D721Med (cell line): ENCODE measurements around the gene EMC8.

Experiments
- DNase-seq: peaks from one replicate; pipeline ENCODE4 v3.0.0; 2011; ENCODE audit warnings: low spot score; ENCODE audit not compliant: insufficient read length
- FAIRE-seq: peaks from 2 replicates; lab custom pipeline; 2011; peaks lifted over from hg19 to GRCh38; lab: Jason Lieb, UNC
- TF ChIP-seq, protein P1 (sequence below): IDR thresholded peaks from 2 replicates; pipeline ENCODE4 v1.5.1; 2012; ENCODE audit warnings: mild to moderate bottlenecking, control low read depth; ENCODE audit not compliant: insufficient read depth; ENCODE audit errors: missing control alignments

The EMC8 gene

GRCh38 chr16:85828166-85828565 lies 28.8 kb upstream of the EMC8 start:
- TF ChIP-seq, protein P1, sequence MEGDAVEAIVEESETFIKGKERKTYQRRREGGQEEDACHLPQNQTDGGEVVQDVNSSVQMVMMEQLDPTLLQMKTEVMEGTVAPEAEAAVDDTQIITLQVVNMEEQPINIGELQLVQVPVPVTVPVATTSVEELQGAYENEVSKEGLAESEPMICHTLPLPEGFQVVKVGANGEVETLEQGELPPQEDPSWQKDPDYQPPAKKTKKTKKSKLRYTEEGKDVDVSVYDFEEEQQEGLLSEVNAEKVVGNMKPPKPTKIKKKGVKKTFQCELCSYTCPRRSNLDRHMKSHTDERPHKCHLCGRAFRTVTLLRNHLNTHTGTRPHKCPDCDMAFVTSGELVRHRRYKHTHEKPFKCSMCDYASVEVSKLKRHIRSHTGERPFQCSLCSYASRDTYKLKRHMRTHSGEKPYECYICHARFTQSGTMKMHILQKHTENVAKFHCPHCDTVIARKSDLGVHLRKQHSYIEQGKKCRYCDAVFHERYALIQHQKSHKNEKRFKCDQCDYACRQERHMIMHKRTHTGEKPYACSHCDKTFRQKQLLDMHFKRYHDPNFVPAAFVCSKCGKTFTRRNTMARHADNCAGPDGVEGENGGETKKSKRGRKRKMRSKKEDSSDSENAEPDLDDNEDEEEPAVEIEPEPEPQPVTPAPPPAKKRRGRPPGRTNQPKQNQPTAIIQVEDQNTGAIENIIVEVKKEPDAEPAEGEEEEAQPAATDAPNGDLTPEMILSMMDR: no peak
- DNase-seq (no peak), FAIRE-seq (no peak)

DNA sequence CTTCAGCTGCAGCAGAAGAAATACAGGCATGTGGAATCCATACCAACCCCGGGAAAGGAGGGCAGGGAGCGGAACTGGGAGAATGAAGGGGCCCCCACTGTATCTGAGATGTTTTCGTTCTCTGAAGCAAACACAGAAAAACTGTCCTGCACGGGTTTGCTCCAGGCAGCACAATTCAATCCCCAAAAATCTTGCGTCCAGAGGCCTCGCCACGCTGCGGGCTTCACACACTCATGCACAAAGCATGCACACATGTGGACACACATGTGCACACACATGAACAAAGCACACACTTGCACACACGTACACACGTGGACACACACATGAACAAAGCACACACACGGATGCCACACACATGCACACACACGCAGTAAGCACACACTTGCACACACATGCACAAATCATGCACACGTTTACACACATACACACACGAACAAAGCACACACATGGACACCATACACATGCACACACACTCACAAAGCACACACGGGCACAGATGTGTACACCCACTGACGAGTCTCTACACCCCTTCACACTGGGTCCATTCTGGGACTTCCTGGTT lies 27.4 kb upstream of the EMC8 start:
- DNase-seq (no peak), FAIRE-seq (no peak)
- TF ChIP-seq, protein P1: no peak

GRCh38 chr16:85825326-85825725 lies 26.0 kb upstream of the EMC8 start:
- TF ChIP-seq, protein P1: no peak
- FAIRE-seq: no peak
- no peak for DNase-seq

DNA sequence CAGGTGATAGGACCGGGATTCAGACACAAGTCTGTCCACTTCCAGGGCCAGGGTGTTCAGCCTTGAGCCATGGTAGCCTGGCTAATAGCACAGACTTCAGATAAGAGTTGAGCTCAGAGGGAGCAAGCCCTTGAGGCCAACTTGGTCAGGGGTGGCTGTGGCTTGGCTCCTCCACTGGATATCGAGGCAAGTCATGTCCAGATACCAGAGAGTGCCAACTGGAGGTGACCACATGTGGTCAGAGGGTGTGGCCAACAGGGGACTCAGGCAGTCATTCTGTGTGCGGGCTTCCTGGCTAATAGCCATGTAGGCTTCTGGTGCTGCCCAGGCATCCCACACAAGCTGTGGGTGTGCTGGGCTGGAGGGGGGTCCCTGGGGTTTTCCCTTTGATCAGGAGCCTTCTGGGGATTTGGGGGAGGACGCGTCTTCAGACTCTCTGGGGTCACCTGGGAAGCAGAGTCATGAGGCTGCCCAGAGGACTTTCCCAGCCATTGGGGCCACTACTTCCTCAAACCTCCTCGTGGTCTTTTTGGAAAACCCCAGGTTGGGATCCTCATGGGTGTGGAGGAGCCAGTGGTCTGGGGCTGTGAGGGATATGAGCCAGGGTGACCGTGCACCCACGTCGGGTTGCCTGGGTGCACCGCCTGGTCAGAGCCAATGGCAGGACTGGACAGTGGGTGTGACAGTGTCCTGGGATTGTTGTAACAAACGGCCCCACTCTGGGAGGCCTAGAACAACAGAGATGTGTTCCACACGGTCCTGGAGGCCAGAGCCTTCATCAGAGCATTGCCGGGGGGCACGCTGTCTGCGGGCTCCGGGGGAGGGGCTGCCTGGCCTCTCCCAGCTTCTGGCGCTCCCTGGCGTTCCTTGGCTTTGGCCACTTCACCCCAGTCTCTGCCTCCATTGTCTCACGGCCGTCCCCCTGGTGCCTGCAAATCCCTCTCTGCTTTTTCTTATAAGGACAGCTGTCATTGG lies 25.1 kb upstream of the EMC8 start:
- TF ChIP-seq, protein P1: no peak
- DNase-seq: no peak
- no peak for FAIRE-seq

DNA sequence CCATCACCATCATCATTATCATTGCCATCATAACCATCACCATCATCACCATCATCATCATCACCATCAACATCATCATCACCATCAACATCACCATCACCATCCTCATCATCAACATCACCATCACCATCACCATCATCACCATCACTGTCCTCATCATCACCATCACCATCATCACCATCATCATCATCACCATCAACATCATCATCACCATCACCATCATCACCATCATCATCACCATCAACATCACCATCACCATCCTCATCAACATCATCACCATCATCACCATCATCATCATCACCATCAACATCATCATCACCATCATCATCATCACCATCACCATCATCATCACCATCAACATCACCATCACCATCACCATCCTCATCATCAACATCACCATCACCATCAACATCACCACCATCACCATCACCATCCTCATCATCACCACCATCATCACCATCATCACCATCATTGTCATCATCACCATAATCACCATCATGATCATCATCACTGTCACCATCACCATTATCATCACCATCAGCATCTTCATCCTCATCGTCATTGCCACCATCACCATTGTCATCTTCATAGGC lies 24.1 kb upstream of the EMC8 start:
- FAIRE-seq (no peak), DNase-seq (no peak)
- TF ChIP-seq, protein P1: no peak

- DNase-seq (no peak), FAIRE-seq (no peak)
- TF ChIP-seq, protein P1: no peak
Observed at GRCh38 chr16:85822145-85822544, 22.8 kb upstream of the EMC8 start.
